Liver (tissue), 9 donors: Measurements from ENCODE around the gene TAGLN. TPM values are rescaled to one million over a fixed set of nuclear protein-coding genes. Genes with fewer than 3 reads are reported as not detected.

Experiments used
- DNase-seq: peaks from one replicate; pipeline ENCODE4 v3.0.0-alpha.2; 2017; ENCODE audit warnings: low spot score
- H3K27ac ChIP-seq, 2 donors: one replicate each; pipeline ENCODE4 v1.7.0; 2013; ENCODE audit warnings: inconsistent platforms in 2 of 2, low read length in 2 of 2, control low read depth in 1 of 2, low read depth in 1 of 2, mild to moderate bottlenecking in 1 of 2
- H3K27me3 ChIP-seq, 4 donors: one replicate each; pipeline versions ENCODE4 v1.6.1 to v1.7.0; 2013; ENCODE audit warnings: low read length in 3 of 4, inconsistent platforms in 1 of 4, mild to moderate bottlenecking in 1 of 4, moderate library complexity in 1 of 4; ENCODE audit not compliant: control insufficient read depth in 4 of 4, insufficient read depth in 4 of 4
- H3K36me3 ChIP-seq, 4 donors: one replicate each; pipeline versions ENCODE4 v1.6.1 to v1.7.0; 2013; ENCODE audit warnings: low read length in 3 of 4, mild to moderate bottlenecking in 3 of 4, low read depth in 1 of 4, moderate library complexity in 1 of 4; ENCODE audit not compliant: control insufficient read depth in 4 of 4, insufficient read depth in 3 of 4
- H3K4me1 ChIP-seq, 4 donors: one replicate each; pipeline versions ENCODE4 v1.6.1 to v1.7.0; 2013; ENCODE audit warnings: low read length in 3 of 4, mild to moderate bottlenecking in 3 of 4, moderate library complexity in 1 of 4; ENCODE audit not compliant: control insufficient read depth in 4 of 4, insufficient read depth in 4 of 4
- H3K4me3 ChIP-seq, 3 donors: one replicate each; pipeline versions ENCODE4 v1.6.1 to v1.7.0; 2013; ENCODE audit warnings: low read length in 3 of 3, control low read depth in 1 of 3, low read depth in 1 of 3, mild to moderate bottlenecking in 1 of 3
- H3K9ac ChIP-seq, 2 donors: one replicate each; pipeline ENCODE4 v1.7.0; 2013; ENCODE audit warnings: low read length in 2 of 2, mild to moderate bottlenecking in 2 of 2, moderate library complexity in 2 of 2, control low read depth in 1 of 2, low read depth in 1 of 2
- H3K9me3 ChIP-seq, 4 donors: one replicate each; pipeline versions ENCODE4 v1.6.1 to v1.7.0; 2013; ENCODE audit warnings: low read length in 3 of 4; ENCODE audit not compliant: control insufficient read depth in 4 of 4
- CTCF ChIP-seq: fragments of 150-350 bp; IDR thresholded peaks from 2 replicates; pipeline ENCODE4 v1.5.1; 2017; ENCODE audit warnings: improper control_type of control experiment, low read depth, low read length; ENCODE audit not compliant: missing input control
- EGR1 ChIP-seq, 2 donors: IDR thresholded peaks; 2 replicates each; pipeline ENCODE4 v1.6.1; 2016 to 2018; ENCODE audit warnings: antibody characterized with exemption in 2 of 2, low read depth in 2 of 2
- FOXA1 ChIP-seq: IDR thresholded peaks from 2 replicates; pipeline ENCODE4 v1.6.1; 2016; ENCODE audit warnings: antibody characterized with exemption
- FOXA2 ChIP-seq: IDR thresholded peaks from 2 replicates; pipeline ENCODE4 v1.6.1; 2016; ENCODE audit warnings: antibody characterized with exemption
- GABPA ChIP-seq, 2 donors: IDR thresholded peaks in 1 of 2; conservative IDR thresholded peaks in 1 of 2; 2 replicates each; pipeline ENCODE4 v1.6.1; 2016; ENCODE audit warnings: antibody characterized with exemption in 2 of 2, mild to moderate bottlenecking in 1 of 2, moderate library complexity in 1 of 2
- HNF4A ChIP-seq, 2 donors: conservative IDR thresholded peaks; 2 replicates each; pipeline ENCODE4 v1.6.1; 2016; ENCODE audit warnings: antibody characterized with exemption in 2 of 2, mild to moderate bottlenecking in 2 of 2
- HNF4G ChIP-seq: IDR thresholded peaks from 2 replicates; pipeline ENCODE4 v1.6.1; 2016; ENCODE audit warnings: antibody characterized with exemption
- JUND ChIP-seq, 2 donors: IDR thresholded peaks; 2 replicates each; pipeline ENCODE4 v1.6.1; 2016; ENCODE audit warnings: antibody characterized with exemption in 2 of 2
- MAX ChIP-seq: IDR thresholded peaks from 2 replicates; pipeline ENCODE4 v1.6.1; 2016; ENCODE audit warnings: antibody characterized with exemption
- NR2F2 ChIP-seq: IDR thresholded peaks from 2 replicates; pipeline ENCODE4 v1.6.1; 2016; ENCODE audit warnings: antibody characterized with exemption
- RAD21 ChIP-seq, 2 donors: IDR thresholded peaks; 2 replicates each; pipeline ENCODE4 v1.6.1; 2016; ENCODE audit warnings: antibody characterized with exemption in 2 of 2, mild to moderate bottlenecking in 2 of 2
- REST ChIP-seq: IDR thresholded peaks from 2 replicates; pipeline ENCODE4 v1.6.1; 2016; ENCODE audit warnings: antibody characterized with exemption, mild to moderate bottlenecking
- RXRA ChIP-seq, 2 donors: IDR thresholded peaks; 2 replicates each; pipeline ENCODE4 v1.6.1; 2017 to 2018; ENCODE audit warnings: antibody characterized with exemption in 2 of 2, mild to moderate bottlenecking in 1 of 2
- SP1 ChIP-seq: IDR thresholded peaks from 2 replicates; pipeline ENCODE4 v1.6.1; 2018; ENCODE audit warnings: antibody characterized with exemption, mild to moderate bottlenecking
- TAF1 ChIP-seq: conservative IDR thresholded peaks from 2 replicates; pipeline ENCODE4 v1.6.1; 2016; ENCODE audit warnings: antibody characterized with exemption, mild to moderate bottlenecking
- YY1 ChIP-seq: IDR thresholded peaks from 2 replicates; pipeline ENCODE4 v1.6.1; 2016; ENCODE audit warnings: antibody characterized with exemption, mild to moderate bottlenecking
- ZBTB33 ChIP-seq: IDR thresholded peaks from 2 replicates; pipeline ENCODE4 v1.6.1; 2016; ENCODE audit warnings: antibody characterized with exemption
- WGBS: extraction: QIAGEN DNeasy Blood & Tissue Kit; methylation state at CpG from one replicate; pipeline ENCODE4 v1.1.7; 2013; 5-methylcytosine and 5-hydroxymethylcytosine counted together
- polyA plus RNA-seq, 2 donors: library from polyadenylated mRNA; stranded (reverse) in 1 of 2; unstranded in 1 of 2; fragments of 200-250 nt in 1 of 2; fragments of >200 nt in 1 of 2; fragmentation: Nextera tagmentation in 1 of 2; extraction: Ambion mirVana in 1 of 2; gene quantifications; one replicate each; pipeline versions ENCODE4 v1.2.1 to v1.2.3, GENCODE V29; 2013 to 2015
- total RNA-seq, 2 donors: library from RNA; depleted of rRNA; stranded (reverse); fragments of >200 nt; gene quantifications; one replicate each; pipeline ENCODE4 v1.2.3, GENCODE V29; 2014
- TF ChIP-seq, protein P1 (sequence below): IDR thresholded peaks from 2 replicates; pipeline ENCODE4 v1.6.1; 2016; ENCODE audit warnings: antibody characterized with exemption
- donor health status: healthy.
- donor health status: healthy.
- donor health status: healthy.
- donor health status: healthy.
- donor health status: healthy.

TAGLN gene
- total and polyA plus RNA-seq, 4 donors: 7.4 to 309 (median 96.2) TPM

DNA sequence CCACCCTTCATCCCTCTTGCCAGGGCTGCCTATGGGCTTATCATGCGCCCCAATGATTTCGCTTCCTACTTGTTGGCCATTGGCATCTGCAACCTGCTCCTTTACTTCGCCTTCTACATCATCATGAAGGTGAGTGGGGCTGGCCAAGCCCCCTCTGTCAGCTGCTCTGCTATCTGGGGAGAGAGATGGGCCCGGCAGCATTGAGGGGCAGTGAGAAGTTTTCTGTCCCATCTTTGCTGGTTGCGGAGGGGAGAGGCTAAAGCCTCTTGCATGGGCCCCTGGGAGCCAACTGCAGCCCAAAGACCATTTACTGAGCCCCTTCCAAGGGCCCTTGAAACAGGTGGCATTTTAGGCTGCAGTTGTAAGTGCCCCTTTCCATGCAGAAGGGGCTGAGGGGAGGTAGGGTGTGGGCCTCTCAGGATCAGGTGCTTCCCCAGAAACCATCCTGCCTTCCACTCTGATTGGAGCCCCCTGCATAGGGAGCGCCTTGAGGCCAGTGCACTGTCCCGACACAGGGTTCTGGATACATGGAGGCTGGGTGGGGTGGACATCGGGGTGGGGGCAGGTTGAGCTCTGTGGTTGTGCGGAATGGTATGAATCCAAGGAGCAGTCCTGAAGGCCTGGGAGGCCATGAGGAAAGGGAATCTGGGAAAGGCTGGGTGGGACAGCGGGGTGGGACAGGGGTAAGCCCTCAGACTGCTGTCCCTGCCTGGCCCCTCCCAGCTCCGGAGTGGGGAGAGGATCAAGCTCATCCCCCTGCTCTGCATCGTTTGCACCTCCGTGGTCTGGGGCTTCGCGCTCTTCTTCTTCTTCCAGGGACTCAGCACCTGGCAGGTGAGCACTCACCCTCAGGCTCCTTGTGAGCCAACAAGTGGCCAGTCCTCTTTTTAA is 5.8 kb upstream of the TAGLN start:
- H3K4me1 ChIP-seq: no peaks in the 10 kb centered on the region
- H3K27ac ChIP-seq: no peak overlapping the region
- H3K27me3 ChIP-seq: no peaks in the 10 kb centered on the region
- no peak for DNase-seq
- H3K9ac ChIP-seq: no peak overlapping the region
- no peak overlapping the region for H3K4me3 ChIP-seq
- H3K9me3 ChIP-seq: no peaks in the 10 kb centered on the region
- TF ChIP-seq HNF4G (no peak), ZBTB33 (no peak)
- H3K36me3 ChIP-seq: peaks cover 15 to 59% (median 19%) of the 10 kb centered on the region in 4 donors
- WGBS: 97% methylated on average over 15 of the region's 15 CpGs

DNA sequence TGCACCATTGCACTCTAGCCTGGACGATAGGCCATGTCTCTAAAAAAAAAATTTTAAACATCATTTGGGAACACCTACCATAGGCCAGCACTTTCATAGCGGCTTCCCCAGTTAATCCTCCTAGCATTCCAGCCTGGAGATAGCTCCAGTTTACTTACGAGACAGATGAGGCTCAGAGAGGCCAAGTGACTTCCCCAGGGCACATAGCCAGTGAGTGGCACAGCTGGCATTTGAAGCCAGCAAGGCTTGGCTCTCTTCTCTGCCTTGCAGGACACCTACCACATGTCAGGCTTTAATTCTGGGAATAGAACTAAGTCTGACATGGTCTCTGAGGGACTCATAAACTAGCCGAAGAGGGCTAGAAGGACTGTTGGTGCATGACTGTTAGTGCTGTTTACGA is 4.9 kb upstream of the TAGLN start:
- DNase-seq: no peak
- Histone ChIP-seq H3K36me3 (peaks cover 9 to 50% (median 19%) of the 10 kb centered on the region in 4 donors), H3K27ac (no peak overlapping the region), H3K9ac (no peak overlapping the region), H3K4me3 (no peak overlapping the region), H3K4me1 (no peaks in the 10 kb centered on the region), H3K9me3 (no peaks in the 10 kb centered on the region), H3K27me3 (no peaks in the 10 kb centered on the region)
- TF ChIP-seq JUND (IDR thresholded peaks at IDR 0.05) (no peak), HNF4A (conservative IDR thresholded peaks at IDR 0.05) (no peak), EGR1 (IDR thresholded peaks at IDR 0.05; ENCODE audit: low read depth in 2 of 2) (no peak), NR2F2 (no peak), GABPA (IDR thresholded peaks at IDR 0.05 in 1 of 2, conservative IDR thresholded peaks at IDR 0.05 in 1 of 2) (no peak), TAF1 (no peak), CTCF (no peak), FOXA1 (no peak), SP1 (no peak), REST (no peak), HNF4G (no peak), FOXA2 (no peak), RXRA (IDR thresholded peaks at IDR 0.05) (no peak), ZBTB33 (no peak), RAD21 (IDR thresholded peaks at IDR 0.05) (no peak), MAX (no peak), YY1 (no peak)
- TF ChIP-seq, protein P1, sequence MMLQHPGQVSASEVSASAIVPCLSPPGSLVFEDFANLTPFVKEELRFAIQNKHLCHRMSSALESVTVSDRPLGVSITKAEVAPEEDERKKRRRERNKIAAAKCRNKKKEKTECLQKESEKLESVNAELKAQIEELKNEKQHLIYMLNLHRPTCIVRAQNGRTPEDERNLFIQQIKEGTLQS: no peak
- WGBS: 87% methylated on average over 5 of the region's 5 CpGs
